ENCODE results near the gene CSKMT. TPM values are rescaled to one million over a fixed set of nuclear protein-coding genes. Genes with fewer than 3 reads are reported as not detected.
A peak's percentile ranks its signal among the peaks of the same experiment; 100 is the strongest.
"Not testable (repeated sequence)": the region's sequence is repeated elsewhere in the genome, so short reads cannot be mapped to it uniquely, and the experiment has no call there.

The CSKMT gene
- total RNA-seq, 2 donors from 2014 or later, result 8.5 to 10.5 TPM

DNA sequence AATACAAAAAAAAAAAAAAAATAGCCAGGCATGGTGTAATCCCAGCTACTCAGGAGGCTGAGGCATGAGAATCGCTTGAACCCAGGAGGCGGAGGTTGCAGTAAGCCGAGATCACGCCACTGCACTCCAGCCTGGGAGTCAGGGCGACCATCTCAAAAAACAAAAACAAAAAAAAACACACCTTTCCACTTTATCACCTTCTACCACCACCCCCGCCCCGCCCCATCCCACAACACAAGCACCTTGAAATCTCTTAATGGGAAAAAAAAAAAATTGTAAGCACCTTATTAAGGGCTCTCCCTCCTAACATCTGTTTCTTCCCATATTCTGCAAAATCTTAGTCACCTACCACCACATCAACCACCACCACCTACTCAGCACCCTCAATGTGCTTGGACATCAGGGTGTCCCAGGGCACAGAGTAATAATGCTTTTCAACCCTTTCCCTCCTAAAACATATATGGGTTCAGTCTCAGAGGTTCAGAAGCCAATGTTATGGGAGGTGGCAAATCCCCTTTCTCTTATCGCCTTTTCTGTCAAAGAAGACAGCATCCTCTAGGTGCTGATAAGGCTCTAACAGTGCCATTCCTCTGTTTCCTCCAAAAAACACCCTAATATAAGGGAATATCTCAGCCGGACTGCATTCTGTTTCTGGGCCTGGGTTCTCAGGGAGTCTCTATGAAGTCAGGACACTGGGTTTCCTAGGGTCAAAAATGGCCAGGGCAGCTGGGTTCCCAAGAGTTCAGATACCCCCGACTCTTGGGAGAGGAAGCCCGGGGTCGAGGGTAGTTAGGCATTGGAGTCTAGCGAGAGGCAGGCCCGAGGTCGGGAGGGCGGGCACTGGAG, 12.7 kb upstream of the CSKMT start:
- intact Hi-C loops (cut with DNase I), result no loop called here

DNA sequence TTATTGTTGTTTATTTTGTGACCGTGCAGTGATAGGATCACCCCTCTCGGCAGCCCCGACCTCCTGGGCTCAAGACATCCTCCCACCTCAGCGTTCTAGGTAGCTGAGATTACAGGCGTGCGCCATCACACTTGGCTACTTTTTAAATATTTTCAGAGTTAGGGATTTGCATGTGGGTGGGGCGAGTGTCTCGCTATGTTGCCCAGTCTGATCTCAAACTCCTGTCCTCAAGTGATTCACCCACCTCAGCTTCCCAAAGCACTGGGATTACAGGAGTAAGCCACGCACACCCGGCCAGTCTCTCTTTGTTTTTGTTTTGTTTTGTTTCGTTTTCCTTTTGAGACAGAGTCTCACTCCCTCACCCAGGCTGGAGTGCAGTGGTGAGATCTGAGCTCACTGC, 10.8 kb upstream of the CSKMT start:
- no peak for DNase-seq (ENCODE audit: low spot score)

More for the DNA sequence above, 12.7 kb upstream of the CSKMT start:
- no peak for DNase-seq (ENCODE audit: low spot score)

DNA sequence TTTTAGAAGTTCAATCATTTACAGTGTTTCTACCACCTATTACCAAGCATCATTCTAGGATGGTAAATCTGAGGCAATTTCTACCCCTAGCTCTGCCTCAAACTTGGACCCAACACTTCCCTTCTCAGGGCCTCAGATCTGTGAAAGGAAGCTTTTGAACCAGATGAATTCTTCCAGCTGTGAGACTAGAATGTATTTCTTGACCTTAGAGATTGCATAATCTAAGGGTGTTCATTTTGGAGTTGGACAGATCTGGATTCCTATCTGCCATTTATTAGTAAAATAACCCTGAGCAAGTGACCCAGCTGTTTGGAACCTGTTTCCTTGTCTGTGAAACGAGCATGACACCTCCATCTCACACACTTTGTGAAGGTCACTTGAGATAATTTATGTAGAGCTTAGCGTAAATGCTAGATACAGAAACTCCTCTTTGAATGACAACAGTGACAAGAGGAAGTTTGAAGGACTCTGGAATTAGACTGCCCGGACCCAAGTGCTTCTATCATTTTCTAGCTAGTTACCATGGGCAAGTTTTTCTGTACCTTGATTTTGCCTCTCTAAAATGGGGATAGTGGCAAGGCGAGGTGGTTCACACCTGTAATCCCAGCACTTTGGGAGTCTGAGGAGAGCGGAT, 8.2 kb upstream of the CSKMT start:
- DNase-seq (ENCODE audit: low spot score), result no peak
- intact Hi-C loops (cut with DNase I), result no loop called here

More for the DNA sequence above, 10.8 kb upstream of the CSKMT start:
- intact Hi-C loops (cut with DNase I), result no loop called here

DNA sequence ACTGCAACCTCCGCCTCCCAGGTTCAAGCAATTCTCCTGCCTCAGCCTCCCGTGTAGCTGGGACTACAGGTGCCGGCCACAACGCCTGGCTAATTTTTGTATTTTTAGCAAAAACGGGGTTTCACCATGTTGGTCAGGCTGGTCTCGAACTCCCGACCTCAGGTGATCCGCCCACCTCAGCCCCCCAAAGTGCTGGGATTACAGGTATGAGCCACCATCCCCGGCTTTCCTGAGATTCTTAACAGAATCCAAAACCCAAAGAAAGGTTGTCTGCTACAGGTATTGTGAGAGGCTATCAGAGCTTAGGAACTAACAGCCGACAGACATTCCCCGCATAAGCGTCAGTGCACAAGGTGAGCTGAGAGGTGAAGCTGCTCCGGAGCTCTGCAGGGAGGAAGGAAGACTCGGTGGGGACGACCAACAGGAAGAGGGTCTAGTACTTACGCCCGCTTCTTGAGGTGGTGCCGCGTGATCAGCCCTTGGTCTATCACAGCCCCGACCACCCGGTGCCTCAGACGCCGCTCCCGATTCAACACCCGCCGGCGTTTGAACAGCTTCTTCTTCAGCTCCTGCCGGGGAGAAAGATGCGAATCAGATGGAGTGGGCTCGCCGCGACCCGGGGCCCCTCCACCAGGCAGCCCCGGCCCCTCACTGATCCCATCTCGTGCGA, 572 bp upstream of the CSKMT start:
- DNase-seq (ENCODE audit: low spot score), result peak; percentile 85
- intact Hi-C loops (cut with DNase I), result no loop called here

DNA sequence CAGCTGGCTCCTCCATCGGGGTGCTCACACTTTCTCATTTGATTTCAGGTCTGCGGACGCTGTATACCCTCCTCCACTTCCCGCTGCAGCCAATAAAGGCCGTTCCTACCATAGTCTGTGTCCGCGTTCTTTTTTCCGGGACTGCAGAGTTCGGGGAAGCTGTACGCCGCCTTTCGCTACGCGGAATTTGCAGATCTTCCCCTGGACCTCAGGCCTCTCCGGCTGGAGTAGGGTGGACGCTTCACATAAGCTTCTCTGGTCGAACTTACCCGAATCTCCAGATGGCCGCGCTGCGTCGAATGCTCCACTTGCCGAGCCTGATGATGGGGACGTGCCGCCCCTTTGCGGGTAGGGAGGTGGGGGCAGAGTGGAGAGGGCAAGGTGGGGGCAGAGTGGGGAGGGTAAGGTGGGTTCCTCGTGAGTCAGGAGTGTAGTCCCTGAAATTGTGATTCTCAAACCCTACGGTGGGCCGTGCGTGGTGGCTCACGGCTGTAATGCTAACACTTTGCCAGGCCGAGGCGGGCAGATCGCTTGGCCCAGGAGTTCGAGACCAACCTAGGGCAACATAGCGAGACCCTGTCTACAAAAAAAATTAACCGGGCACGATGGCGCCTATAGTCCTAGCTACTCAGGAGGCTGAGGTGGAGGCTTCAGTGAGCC, 617 bp downstream of the CSKMT start:
- peak; percentile 88 for DNase-seq (ENCODE audit: low spot score)
- intact Hi-C loops (cut with DNase I), result no loop called here

DNA sequence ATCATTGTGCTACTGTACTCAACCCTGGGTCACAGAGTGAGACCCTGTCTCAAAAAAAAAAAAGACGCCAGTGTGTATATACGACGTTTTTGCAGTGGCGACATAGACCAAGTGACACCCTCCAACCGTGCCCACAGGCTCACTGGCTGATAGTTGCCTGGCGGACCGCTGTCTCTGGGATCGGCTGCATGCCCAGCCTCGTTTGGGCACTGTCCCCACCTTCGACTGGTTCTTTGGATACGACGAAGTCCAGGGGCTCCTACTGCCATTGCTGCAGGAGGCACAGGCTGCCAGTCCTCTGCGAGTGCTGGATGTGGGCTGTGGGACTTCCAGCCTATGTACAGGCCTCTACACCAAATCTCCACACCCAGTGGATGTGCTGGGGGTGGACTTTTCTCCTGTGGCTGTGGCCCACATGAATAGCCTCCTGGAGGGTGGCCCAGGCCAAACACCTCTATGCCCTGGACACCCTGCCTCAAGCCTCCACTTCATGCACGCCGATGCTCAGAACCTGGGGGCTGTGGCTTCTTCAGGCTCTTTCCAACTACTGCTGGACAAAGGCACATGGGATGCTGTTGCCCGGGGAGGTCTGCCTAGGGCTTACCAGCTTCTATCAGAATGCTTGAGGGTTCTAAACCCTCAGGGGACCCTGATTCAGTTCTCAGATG, 1.3 kb downstream of the CSKMT start:
- DNase-seq (ENCODE audit: low spot score), result no peak
- intact Hi-C loops (cut with DNase I), result no loop called here

DNA sequence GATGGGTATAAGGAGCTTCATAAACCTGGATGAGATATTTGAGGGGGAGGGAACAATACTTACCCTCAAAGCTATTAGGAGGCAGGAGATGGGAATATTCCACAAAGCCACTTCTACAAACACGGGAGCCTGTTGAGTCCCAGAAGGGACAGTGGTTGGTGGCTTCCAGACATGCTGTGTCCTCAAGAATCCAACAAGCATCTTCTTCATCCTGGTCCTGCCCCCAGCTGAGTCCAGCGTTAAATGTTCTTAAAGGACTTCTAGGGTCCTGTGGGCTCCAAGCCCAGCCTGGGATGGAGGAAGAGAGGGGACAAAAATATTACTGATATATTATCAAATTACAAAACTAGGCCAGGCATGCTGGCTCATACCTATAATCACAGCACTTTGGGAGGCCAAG, 2.3 kb downstream of the CSKMT start:
- intact Hi-C loops (cut with DNase I), result no loop called here
- DNase-seq (ENCODE audit: low spot score), result no peak

DNA sequence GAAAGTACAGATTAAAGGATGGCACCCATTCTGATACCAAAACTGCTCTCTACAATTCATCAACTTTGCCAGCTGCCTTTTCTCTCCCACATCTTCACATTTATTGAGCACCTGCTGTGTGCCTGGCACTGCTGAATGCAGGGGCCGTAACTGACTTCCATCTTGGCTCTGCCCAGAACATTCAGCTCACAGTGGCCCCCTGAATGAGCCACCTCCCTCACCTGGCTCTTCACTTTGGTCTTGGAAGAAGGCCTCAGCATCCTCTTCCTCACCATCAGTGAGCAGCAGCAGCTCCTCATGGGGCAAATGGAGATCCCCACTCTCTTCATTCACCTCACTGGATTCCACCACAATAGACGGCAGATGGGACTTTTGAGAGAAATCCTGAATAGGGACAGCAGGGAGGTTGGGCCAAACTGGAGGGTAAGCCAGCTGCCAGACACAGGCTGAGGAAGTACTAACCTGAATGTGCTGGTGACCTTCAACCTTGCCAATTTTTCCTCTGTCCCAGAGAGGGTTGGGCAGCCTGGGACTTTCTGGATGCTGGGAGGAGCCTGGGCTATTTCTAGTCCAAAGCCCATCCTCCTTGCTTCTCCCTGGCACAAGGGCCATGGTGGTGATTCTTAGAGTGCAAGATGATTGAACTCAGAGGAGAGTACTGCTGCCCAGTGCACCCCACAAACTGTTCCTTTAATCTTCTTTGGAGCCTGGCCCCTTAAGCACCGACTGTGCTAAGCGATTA, 4.5 kb downstream of the CSKMT start:
- intact Hi-C loops (cut with DNase I), result no loop called here

DNA sequence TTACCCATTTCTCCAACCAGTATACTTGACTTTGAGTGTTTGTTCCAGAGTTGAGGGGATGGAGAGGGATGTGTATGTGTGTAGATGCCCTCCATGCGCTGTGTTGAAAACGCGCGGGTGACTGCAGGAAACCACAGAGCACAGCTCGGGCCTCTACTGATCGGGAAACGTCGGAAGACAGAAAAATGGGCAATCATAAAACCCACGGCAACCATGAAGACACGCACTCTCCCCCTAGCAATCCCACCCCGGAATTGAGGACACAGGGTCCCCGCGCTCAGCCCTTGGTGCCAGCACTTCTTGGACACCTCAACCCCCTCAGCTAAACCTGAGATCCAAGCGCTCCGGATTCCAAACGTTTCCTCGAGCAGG, 6.1 kb downstream of the CSKMT start:
- DNase-seq (ENCODE audit: low spot score), result no peak
- intact Hi-C loops (cut with DNase I), result no loop called here

More for the DNA sequence above, 4.5 kb downstream of the CSKMT start:
- no peak for DNase-seq (ENCODE audit: low spot score)

DNA sequence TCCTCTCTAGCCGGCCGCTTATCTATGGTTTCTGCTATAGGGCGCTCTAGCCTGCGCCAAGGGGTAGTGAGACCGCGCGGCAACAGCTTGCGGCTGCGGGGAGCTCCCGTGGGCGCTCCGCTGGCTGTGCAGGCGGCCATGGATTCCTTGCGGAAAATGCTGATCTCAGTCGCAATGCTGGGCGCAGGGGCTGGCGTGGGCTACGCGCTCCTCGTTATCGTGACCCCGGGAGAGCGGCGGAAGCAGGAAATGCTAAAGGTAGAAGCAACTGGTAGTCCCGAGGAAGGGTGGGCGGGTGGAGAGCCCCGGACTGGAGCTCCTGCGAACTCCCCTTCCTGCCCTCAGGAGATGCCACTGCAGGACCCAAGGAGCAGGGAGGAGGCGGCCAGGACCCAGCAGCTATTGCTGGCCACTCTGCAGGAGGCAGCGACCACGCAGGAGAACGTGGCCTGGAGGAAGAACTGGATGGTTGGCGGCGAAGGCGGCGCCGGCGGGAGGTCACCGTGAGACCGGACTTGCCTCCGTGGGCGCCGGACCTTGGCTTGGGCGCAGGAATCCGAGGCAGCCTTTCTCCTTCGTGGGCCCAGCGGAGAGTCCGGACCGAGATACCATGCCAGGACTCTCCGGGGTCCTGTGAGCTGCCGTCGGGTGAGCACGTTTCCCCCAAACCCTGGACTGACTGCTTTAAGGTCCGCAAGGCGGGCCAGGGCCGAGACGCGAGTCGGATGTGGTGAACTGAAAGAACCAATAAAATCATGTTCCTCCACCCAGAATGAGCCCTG, 6.7 kb downstream of the CSKMT start, which contains the start of the genes LBHD1 and UQCC3:
Gene LBHD1, minus strand, starts transcription at position 660 of the 782 bp plus-strand sequence. CDS start 2,236 bp downstream, outside the sequence.
Gene UQCC3, plus strand, starts transcription at position 66 of the 782 bp plus-strand sequence. Its CDS starts 73 bp downstream, at position 139.
- intact Hi-C loops (cut with DNase I), result no loop called here

DNA sequence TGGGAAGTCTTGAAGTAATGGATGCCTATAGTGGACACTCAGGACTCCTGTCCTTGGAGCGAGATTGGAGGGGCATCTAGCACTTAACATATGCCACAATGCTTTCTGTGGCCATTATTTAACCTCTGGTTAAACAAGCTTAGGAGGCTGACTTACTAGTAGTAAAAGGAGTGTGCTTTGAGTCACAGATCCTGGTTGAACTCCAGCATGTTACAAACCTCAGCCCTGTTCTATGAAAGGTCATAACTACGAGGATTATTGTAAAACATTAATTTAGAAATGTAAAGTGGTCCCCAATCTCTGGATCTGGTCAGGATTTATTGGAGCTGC, 8.0 kb downstream of the CSKMT start:
- no peak for DNase-seq (ENCODE audit: low spot score)
- intact Hi-C loops (cut with DNase I), result no loop called here

More for the DNA sequence above, 6.7 kb downstream of the CSKMT start, which contains the start of the genes LBHD1 and UQCC3:
- peak; percentile 90 for DNase-seq (ENCODE audit: low spot score)

DNA sequence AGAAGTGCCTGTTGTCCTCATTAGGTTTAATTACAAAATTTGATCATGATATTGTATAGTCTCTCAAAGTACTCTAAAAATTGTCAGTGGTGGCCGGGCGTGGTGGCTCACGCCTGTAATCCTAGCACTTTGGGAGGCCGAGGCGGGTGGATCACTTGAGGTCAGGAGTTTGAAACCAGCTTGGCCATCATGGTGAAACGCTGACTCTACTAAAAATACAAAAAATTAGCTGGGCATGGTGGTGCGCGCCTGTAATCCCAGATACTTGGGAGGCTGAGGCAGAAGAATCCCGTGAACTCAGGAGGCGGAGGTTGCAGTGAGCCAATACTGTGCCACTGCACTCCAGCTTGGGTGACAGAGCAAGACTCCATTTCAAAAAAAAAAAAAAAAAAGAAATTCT, 10.3 kb downstream of the CSKMT start:
- intact Hi-C loops (cut with DNase I), result not testable (repeated sequence)

DNA sequence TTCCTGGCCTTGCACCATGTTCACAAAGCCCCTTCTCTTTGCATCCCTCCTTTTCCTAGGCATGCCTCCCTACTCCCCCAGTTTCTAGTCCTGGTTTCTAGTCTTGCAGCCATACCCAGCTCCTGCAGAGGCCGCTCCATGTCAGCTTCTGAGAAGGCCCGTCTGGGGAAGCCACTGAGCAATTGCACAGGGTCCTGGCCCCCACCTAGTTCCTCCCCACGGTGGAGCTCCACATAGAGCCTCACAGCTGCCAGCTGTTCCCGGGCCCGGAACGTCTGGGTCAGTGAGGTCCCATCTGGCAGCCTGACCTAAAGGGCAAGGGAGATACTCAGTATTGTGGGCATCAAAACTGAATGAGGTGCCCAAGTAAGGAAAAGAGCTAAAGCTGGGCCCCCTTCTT, 11.6 kb downstream of the CSKMT start:
- intact Hi-C loops (cut with DNase I), result no loop called here

More for the DNA sequence above, 10.3 kb downstream of the CSKMT start:
- DNase-seq (ENCODE audit: low spot score), result not testable (repeated sequence)

DNA sequence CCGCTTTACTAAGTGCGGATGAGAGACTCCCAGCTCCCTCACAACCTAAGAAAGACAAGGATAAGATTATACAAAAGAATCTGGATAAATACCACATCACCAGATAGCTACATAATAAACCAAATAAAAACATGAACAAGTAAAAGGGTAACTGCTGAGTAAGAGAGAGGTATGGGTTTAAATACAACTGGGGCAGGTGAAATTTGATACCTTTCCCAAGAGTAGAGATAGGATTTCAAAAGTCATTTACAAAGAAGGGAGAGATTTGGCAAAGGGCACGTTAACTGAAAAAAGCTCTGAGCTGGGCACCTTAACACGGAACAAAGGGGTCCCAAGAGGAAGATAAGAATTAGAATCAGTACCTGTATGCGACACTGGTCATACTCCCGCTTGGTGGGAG, 12.0 kb downstream of the CSKMT start:
- intact Hi-C loops (cut with DNase I), result no loop called here

More for the DNA sequence above, 11.6 kb downstream of the CSKMT start:
- DNase-seq (ENCODE audit: low spot score), result no peak

DNA sequence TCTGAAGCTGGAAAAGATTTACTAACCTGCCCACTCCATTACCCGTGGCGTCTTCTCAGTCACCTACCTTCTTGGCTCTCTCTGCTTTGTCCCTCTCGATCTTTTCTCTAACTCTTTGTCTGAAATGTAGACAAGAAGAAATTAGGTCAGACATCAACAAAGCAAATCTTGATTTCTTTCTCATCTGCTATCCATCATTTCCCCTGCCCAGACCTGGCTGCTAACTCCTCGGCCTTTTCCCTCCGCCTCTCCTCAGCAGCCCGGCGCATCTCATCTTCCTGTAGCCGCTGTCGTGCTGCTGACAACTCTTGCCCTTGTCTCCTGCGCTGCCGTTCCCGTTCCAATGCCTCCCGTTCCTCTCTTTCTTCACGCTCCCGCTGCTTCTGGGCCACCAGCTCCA, 12.6 kb downstream of the CSKMT start:
- no peak for DNase-seq (ENCODE audit: low spot score)
- intact Hi-C loops (cut with DNase I), result no loop called here

More for the DNA sequence above, 12.0 kb downstream of the CSKMT start:
- no peak for DNase-seq (ENCODE audit: low spot score)

DNA sequence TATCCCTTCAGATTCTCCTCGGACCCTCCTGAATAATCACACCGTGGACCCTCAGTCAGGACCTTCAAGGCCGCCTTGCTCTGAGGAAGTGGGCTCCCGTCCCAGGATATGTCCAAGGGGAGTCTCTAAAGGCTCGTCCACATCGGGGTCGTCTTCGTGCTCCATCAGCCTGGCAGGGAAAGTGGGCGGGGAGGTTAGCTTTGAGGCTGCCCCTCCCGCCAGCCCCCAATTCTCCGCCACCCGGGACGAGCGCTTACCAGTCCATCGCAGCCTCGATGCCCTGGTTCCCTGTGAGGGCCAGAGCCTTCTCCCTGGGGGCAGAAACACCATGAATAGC, 13.3 kb downstream of the CSKMT start:
- intact Hi-C loops (cut with DNase I), result no loop called here

DNA sequence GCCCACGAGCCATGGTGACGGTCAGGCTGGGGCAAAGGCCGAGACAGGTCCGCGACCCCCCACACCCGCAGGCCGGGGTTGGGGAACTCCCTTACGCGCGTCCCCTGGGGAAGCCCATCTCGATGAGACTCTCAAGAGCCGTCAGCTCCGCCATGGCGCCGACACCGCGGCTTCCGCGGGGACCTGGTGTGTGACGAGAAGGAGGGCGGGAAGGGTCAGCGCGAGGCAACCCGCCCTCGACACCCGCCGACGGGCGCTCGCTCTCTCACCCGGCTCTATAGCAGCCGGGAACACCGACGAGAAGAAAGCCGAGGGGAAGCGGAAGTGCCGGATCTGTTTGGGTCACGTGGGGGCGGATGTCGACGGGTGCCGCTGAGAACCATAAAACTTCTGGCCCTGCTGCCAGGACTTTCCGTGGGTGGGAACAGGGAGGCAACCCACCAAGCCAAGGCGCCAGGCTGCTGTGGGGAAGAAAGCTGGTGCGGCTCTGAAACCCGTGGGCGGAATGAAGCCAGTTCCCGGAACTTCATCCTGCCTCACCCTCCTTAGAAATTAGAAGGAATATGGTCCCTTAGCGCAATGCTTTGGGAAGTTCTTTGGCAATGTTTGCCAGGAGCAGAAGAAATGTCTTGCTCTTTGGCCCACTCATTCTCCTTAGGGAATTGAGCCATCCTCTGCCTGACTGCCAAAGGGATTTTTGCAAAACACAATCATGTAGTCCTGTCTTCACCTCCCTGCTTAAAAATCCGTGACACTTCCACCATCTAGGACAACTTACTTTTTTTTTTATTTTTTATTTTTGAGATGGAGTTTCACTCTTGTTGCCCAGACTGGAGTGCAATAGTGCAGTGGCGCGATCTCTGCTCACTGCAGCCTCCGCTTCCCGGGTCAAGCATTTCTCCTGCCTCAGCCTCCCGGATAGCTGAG, 13.9 kb downstream of the CSKMT start, which contains the start of gene UBXN1:
Gene UBXN1, minus strand, starts transcription at position 304 of the 927 bp plus-strand sequence. Its CDS starts 150 bp downstream, at position 154.
- DNase-seq (ENCODE audit: low spot score), result peak; percentile 98
- intact Hi-C loops (cut with DNase I), result no loop called here

More for the DNA sequence above, 13.3 kb downstream of the CSKMT start:
- no peak for DNase-seq (ENCODE audit: low spot score)

Data from posterior vena cava (tissue), 2 donors.